Measurements from ENCODE around the gene MAP3K7.

MAP3K7 gene

GRCh38 chr6:90521955-90522354, 64.9 kb downstream of the MAP3K7 start:
- DNase-seq, result no peak

- no peak for DNase-seq
Measured at GRCh38 chr6:90516074-90516660, 70.7 kb downstream of the MAP3K7 start.

- no peak for DNase-seq
Measured at GRCh38 chr6:90514496-90514895, 72.4 kb downstream of the MAP3K7 start.

- DNase-seq, result no peak
Measured at GRCh38 chr6:90508753-90509152, 78.1 kb downstream of the MAP3K7 start.

- no peak for DNase-seq
Measured at GRCh38 chr6:90502866-90503407, 83.9 kb downstream of the MAP3K7 start.

- DNase-seq, result no peak
Measured at GRCh38 chr6:90502381-90502780, 84.5 kb downstream of the MAP3K7 start.

GRCh38 chr6:90500458-90500857, 86.4 kb downstream of the MAP3K7 start:
- no peak for DNase-seq

GRCh38 chr6:90497411-90497810, 89.5 kb downstream of the MAP3K7 start:
- no peak for DNase-seq

GRCh38 chr6:90496258-90497016, 90.4 kb downstream of the MAP3K7 start:
- DNase-seq, result no peak

GRCh38 chr6:90495216-90495817, 91.6 kb downstream of the MAP3K7 start:
- no peak for DNase-seq

GRCh38 chr6:90494067-90494780, 92.6 kb downstream of the MAP3K7 start:
- DNase-seq, result peak; percentile 20

- DNase-seq, result peak; percentile 34
Measured at GRCh38 chr6:90493332-90493731, 93.5 kb downstream of the MAP3K7 start.

GRCh38 chr6:90492798-90493197, 94.1 kb downstream of the MAP3K7 start:
- DNase-seq, result no peak

GRCh38 chr6:90492369-90492768, 94.5 kb downstream of the MAP3K7 start:
- no peak for DNase-seq

GRCh38 chr6:90490030-90490716, 96.7 kb downstream of the MAP3K7 start:
- no peak for DNase-seq

GRCh38 chr6:90488816-90489215, 98.1 kb downstream of the MAP3K7 start:
- no peak for DNase-seq

GRCh38 chr6:90485635-90486277, 101.1 kb downstream of the MAP3K7 start:
- no peak for DNase-seq

- no peak for DNase-seq
Measured at GRCh38 chr6:90484903-90485302, 102.0 kb downstream of the MAP3K7 start.

GRCh38 chr6:90484385-90484784, 102.5 kb downstream of the MAP3K7 start:
- no peak for DNase-seq

- no peak for DNase-seq
Measured at GRCh38 chr6:90483956-90484355, 102.9 kb downstream of the MAP3K7 start.

- DNase-seq, result no peak
Measured at GRCh38 chr6:90483116-90483839, 103.6 kb downstream of the MAP3K7 start.

All from fibroblast of upper back skin (primary cell).